Stimulated activated naive CD4-positive, alpha-beta T cell treated with Interleukin-2 at 50 U/mL for 16 hours (primary cell): ENCODE measurements around the gene MEGF6.
A peak's percentile ranks its signal among the peaks of the same experiment; 100 is the strongest.
"Not testable (repeated sequence)": the region's sequence is repeated elsewhere in the genome, so short reads cannot be mapped to it uniquely, and the experiment has no call there.

Experiments used
- DNase-seq: peaks from one replicate; lab custom pipeline; 2025; lab: John Stamatoyannopoulos, UW

MEGF6 gene

DNA sequence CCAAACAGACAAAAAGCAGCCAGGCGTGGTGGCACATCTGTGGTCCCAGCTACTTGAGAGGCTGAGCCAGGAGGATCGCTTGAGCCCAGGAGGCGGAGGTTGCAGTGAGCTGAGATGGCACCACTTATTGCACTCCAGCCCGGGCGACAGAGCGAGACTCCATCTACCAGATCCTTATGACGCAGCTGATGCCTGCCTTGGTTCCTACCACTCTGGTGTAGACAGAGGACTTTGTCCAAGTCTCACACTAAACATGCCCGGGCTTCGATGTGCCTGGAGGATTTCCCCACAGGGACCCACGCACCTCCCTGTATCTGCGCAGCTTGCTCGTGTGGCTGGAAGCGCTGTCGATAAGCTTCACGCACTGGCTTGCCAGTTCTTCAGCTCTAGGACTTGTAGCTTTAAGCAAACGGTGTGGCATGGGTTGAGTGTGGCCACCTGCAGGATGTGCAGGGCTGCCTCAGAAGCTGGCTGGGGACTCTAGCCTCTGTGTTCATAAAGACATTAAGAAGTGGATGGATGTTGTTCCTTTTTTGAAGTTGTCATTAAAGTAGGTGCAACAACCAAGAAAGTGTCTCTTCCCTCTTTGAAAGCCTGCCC is 18.4 kb upstream of the MEGF6 start:
- DNase-seq: no peak

- no peak for DNase-seq
Measured at GRCh38 chr1:3628445-3628844, 17.1 kb upstream of the MEGF6 start.

DNA sequence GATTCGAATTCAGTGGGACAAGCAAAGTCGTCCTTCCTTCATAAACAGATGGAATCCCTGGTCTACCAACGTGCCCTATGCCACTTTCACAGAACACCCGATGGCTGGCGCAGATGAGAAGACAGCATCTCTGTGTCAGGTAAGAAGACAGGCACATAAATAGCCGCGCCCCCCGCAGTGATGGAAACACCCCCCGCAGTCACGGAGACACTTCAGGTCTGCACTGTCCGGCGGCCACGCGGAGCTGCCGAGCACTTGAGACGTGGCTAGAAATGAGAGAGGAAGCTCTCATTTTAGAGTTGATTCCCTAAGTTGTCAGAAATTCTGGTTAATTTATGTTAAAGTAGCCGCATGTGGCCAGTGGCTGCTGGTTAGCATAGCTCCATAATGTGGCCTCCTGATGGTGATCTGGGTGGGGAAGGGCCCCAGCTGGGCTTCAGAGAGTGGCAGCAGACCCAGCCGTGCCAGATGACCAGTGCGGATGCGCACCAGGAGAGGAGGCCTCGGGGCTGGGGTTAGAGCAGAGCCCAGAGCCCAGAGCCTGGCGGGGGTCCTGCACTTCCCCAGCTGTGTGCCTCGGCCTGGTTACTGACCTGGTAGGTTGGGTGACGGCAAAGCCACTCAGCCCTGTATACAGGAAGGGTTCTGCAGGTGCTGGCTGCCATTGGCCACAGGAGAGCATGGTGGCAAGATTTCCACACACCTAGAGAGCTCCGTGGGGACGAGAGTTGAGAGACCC is 16.4 kb upstream of the MEGF6 start:
- DNase-seq: no peak

GRCh38 chr1:3626025-3626424 is 14.7 kb upstream of the MEGF6 start:
- no peak for DNase-seq

- DNase-seq: peak; percentile 46
Measured at GRCh38 chr1:3625151-3625907, 14.0 kb upstream of the MEGF6 start.

DNA sequence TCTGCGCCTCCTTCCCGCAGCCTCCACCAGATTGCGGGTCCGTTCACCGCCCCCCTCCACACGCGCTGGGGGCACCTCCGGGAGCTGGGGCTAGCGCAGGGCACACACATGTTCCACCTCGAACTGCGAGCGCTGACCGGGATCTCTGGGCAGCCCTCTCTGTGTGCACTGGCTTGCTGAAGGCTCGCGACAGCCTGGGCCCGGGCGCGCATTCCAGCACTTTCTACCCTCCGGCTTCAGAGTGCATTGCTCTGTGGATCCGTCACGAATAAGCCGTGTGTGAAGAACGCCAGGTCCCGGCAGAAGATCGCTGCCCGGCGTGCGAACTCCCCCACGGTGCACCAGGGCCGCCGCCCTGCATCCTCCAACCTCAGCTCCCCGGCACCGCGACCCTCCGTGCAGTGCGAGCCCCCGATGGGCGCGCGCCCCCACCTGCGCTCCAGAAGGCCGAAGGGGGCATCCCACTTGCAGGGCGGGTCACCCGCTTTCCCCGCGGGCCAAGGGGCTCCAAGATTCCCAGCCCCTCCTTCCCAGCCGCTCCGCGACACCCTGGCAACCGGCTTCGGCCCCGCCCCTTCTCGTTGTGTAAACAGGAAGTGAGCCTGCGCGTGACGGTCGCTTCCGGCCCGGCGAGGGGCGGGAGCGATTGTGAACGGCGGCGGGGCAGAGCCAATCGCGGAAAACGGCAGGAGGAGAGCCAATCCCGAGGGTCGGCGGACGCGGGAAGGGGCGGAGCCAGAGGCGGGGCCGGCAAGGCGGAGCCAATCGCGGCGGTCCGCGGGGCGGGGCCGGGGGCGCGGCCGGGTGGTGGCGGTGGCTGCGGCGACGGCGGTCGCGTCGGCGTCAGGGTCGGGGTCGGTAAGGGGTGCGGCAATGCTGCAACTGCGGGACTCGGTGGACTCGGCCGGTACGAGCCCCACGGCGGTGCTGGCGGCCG is 13.2 kb upstream of the MEGF6 start, which contains the start of gene TPRG1L:
TSS of gene TPRG1L (plus strand) at position 816 of the 937 bp plus-strand sequence. CDS start at position 874, 58 bp downstream.
- peak; percentile 97 for DNase-seq

DNA sequence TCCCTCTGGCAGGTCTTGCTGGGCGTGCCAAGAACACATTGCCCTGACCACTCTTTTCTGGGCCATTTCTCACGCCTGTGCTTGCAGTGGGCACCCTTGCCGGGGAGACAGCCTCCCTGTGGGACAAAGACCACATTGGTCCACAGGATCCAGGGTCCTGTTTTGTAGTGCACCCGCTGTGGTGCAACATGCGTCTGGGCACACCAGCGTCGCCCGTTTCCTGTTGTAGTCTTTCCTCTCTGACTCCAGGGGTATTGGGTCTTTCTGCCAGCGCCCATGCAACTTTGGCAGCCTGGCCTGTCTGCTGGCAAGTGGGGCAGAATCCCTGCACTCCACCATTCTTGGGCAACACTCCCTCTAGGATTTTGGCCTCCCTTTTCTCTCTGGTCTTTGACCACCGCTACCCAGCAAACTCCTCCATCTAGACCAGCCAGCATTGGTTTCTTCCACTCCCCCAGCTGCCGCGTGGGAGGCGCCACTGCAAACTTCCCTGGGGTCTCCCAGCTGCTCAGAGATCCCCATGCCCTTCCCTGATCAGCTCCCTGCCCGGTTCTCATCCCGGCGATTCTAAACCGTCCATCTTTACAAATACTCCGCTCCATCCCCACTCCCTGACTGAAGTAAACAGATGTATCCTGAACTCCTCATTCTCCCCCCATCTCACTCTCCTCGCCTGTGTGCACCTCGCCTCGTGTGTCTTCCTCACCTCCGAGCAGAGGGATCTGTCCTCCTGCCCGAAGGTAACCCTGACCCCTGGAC is 12.3 kb upstream of the MEGF6 start:
- no peak for DNase-seq

GRCh38 chr1:3622102-3622501 is 10.8 kb upstream of the MEGF6 start:
- DNase-seq: not testable (repeated sequence)

DNA sequence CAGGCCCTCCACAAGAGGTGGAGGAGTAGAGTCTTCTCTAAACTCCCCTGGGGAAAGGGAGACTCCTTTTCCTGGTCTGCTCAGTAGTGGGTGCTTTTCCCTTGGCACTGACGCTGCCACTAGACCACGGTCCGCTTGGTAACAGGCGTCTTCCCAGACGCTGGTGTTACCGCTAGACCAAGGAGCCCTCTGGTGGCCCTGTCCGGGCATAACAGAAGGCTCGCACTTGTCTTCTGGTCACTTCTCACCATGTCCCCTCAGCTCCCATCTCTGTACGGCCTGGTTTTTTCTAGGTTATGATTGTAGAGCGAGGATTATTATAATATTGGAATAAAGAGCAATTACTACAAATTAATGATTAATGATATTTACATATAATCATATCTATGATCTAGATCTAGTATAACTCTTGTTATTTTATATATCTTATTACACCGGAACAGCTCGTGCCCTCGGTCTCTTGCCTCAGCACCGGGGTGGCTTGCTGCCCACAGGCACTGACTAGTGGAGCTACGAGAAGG is 9.9 kb upstream of the MEGF6 start:
- not testable (repeated sequence) for DNase-seq

- DNase-seq: no peak
Measured at GRCh38 chr1:3620708-3621107, 9.4 kb upstream of the MEGF6 start.

DNA sequence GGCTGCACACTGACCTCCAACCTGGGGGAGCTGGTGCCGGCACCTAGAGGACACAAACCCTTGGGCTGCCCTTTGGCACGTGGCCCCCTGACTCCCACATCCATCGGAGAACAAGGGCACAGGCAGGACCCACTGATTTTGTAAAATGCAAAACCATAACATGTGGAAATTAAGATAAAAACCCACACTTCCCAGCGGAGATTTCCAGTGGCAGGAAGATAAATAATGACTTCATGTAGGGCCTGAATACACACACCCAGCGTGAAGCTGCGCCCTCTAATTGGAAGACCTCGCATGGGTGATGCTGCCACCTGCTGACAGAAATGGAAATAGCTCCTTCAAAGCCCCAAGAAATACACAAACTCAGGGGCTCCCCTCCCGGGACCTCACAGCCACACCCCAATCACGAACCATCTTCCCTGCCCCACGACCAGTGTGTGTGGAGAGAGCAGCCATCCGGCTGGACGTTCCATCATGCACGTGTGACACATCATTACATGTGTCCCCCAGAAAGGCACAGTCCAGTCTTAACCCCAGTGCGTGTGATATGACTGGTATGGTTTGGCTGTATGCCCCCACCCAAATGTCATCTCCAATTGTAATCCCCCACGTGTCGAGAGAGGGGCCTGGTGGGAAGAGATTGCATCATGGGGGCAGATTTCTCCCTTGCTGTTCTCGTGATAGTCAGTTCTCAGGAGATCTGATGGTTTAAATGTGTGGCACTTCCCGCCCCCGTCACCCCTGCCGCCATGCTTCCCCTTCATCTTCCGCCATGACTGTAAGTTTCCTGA is 7.8 kb upstream of the MEGF6 start:
- peak; percentile 59 for DNase-seq

GRCh38 chr1:3618531-3618880 is 7.2 kb upstream of the MEGF6 start:
- DNase-seq: no peak

GRCh38 chr1:3617806-3618345 is 6.6 kb upstream of the MEGF6 start:
- no peak for DNase-seq

DNA sequence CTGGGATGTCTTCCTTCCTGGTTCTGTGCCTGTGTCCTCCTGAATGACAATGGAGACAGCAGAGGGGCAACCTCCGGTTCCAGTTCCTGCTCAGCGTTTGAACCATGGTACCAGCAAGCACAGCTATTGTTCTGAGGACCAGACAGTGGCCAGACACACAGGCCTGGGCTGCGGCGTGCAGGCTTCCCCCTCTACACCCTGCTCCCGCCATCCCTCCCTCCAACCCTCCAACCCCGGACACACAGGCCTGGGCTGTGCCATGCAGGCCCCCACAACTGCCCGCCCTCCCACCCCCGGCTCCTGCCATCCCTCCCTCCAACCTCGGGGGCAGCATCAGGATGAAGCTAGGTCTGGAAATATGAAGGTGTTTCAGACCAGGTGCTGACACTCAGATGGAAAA is 5.6 kb upstream of the MEGF6 start:
- no peak for DNase-seq

DNA sequence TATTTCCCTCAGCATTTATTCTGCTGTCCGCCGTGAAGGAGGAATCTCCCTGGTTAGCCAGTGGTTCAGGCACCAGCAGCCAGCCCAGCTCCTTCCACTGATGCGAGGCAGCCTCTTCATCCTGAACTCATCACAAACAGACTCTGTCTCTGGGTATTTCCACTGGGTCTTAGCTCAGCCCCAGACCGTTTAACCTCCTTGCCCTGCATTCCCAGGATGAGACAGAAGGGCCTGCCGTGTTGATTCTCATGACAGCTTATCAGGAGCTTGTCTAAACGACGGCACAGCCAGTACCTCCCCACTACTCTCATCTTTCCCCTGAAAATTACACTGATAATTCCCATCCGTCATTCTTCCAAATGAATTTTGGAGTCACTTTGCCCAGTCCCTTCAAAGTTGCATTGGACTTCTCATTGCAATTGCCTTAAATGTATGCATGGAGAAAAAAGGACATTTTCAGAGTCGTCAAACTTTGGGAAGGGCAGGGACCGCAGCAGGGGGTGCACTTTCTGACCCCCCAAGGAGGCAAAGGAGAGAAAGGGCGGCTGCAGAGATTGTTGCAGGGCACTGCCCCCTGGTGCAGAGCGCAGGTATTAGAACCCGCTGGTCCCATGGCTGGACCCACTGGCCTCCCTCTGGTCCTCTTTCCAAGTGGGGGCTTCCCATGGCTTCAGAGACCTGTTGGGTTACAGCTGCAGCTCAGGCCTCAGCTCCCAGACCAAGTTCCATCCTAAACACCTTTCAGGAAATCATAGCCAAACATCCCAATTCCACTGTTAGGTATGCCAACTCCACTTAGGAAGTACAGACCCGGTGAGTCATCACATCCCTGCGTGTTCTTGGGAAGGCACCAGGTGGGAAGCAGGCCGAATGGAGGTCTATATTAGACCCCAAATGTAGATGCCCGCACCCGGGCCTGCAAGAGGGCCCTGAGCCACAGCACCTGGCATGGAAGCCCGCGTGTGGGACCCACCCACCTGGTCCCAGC is 3.7 kb upstream of the MEGF6 start:
- no peak for DNase-seq

DNA sequence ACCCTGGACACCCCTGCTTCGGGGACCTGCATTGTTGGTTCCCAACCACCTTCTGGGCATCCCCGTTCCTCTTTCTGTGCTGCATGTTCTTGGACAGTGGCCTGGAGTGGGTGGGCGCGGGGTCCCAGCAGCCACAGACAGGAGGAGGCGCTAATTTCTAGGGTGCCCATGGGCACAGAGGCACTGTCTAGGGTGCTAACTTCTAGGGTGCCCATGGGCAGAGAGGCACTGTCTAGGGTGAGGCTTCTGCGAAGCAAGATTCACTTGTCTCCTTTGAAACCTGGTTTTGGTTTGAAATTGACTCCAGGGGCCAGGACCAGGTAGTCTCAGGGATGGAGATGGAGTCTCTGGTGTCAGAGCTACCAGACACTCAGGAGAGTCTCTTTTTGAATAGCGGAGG is 815 bp upstream of the MEGF6 start:
- DNase-seq: no peak

- DNase-seq: no peak
Measured at GRCh38 chr1:3610527-3611169, 660 bp downstream of the MEGF6 start.
